Keratinocyte (primary cell): Measurements from ENCODE around the gene PARPBP. TPM values are rescaled to one million over a fixed set of nuclear protein-coding genes. Genes with fewer than 3 reads are reported as not detected.

ENCODE experiments used
- DNase-seq: peaks from one replicate; pipeline ENCODE4 v3.0.0-alpha.2; 2011; ENCODE audit warnings: low read depth, missing footprints, low spot score
- FAIRE-seq: peaks from 2 replicates; lab custom pipeline; 2011; peaks lifted over from hg19 to GRCh38; lab: Jason Lieb, UNC
- H2AFZ ChIP-seq: 2 replicates; pipeline ENCODE4 v1.6.0; 2012; ENCODE audit warnings: low read length, control low read depth, inconsistent platforms; ENCODE audit not compliant: control insufficient read depth
- H3K27ac ChIP-seq: 2 replicates; pipeline ENCODE4 v1.5.1; 2011; ENCODE audit warnings: low read length; ENCODE audit not compliant: control insufficient read depth, insufficient read depth
- H3K27me3 ChIP-seq: 3 replicates; pipeline ENCODE4 v1.6.0; 2011; ENCODE audit warnings: low read length; ENCODE audit not compliant: control insufficient read depth, insufficient read depth; ENCODE audit errors: extremely low read depth
- H3K36me3 ChIP-seq, 2 experiments: 2 replicates in 1 of 2; 3 replicates in 1 of 2; pipeline ENCODE4 v1.5.1; 2011; ENCODE audit warnings: low read length in 2 of 2, mild to moderate bottlenecking in 1 of 2; ENCODE audit not compliant: control insufficient read depth in 2 of 2, insufficient read depth in 2 of 2; ENCODE audit errors: extremely low read depth in 1 of 2
- H3K4me1 ChIP-seq: 3 replicates; pipeline ENCODE4 v1.5.1; 2011; ENCODE audit warnings: low read length; ENCODE audit not compliant: control insufficient read depth, insufficient read depth; ENCODE audit errors: extremely low read depth
- H3K4me2 ChIP-seq: 3 replicates; pipeline ENCODE4 v1.6.0; 2011; ENCODE audit warnings: low read depth, low read length; ENCODE audit not compliant: control insufficient read depth, insufficient read depth; ENCODE audit errors: extremely low read depth
- H3K4me3 ChIP-seq, 3 experiments: fragments of 200-600 bp in 1 of 3; sonication (generic) in 1 of 3; 2 replicates in 2 of 3; 3 replicates in 1 of 3; pipeline ENCODE4 v1.5.1; 2011 to 2016; ENCODE audit warnings: low read length in 3 of 3, mild to moderate bottlenecking in 3 of 3, control low read depth in 2 of 3, inconsistent platforms in 1 of 3, low read depth in 1 of 3, mixed read lengths in 1 of 3, mixed run types in 1 of 3, moderate library complexity in 1 of 3; ENCODE audit not compliant: control insufficient read depth in 2 of 3, insufficient read depth in 2 of 3; ENCODE audit errors: extremely low read depth in 1 of 3
- H3K79me2 ChIP-seq: 2 replicates; pipeline ENCODE4 v1.6.0; 2012; ENCODE audit warnings: low read length; ENCODE audit not compliant: control insufficient read depth, insufficient read depth
- H3K9ac ChIP-seq: 3 replicates; pipeline ENCODE4 v1.6.0; 2011; ENCODE audit warnings: low read length; ENCODE audit not compliant: control insufficient read depth, insufficient read depth; ENCODE audit errors: extremely low read depth
- H3K9me1 ChIP-seq: 3 replicates; pipeline ENCODE4 v1.6.0; 2011; ENCODE audit warnings: low read length; ENCODE audit not compliant: control insufficient read depth, insufficient read depth; ENCODE audit errors: extremely low read depth
- H3K9me3 ChIP-seq: 2 replicates; pipeline ENCODE4 v1.5.1; 2012; ENCODE audit warnings: low read depth, low read length; ENCODE audit not compliant: control insufficient read depth
- H4K20me1 ChIP-seq: 3 replicates; pipeline ENCODE4 v1.6.0; 2011; ENCODE audit warnings: low read length; ENCODE audit not compliant: control insufficient read depth, insufficient read depth; ENCODE audit errors: extremely low read depth
- EZH2 ChIP-seq: IDR thresholded peaks from one replicate; pipeline ENCODE4 v1.6.1; 2012; ENCODE audit warnings: inconsistent platforms, mild to moderate bottlenecking, low read length, moderate library complexity
- dilution Hi-C: fragments of 300-500 bp; cut with MboI; formaldehyde crosslinking; loops from one replicate; pipeline ENCODE4 v1.7.0; 2020; ENCODE audit warnings: low sequenced_read_pairs; ENCODE audit not compliant: extremely low pct_ligation_motif_present
- polyA plus RNA-seq, 5 experiments: library from polyadenylated mRNA; depleted of rRNA in 3 of 5; stranded (reverse) in 3 of 5; stranded (forward) in 1 of 5; unstranded in 1 of 5; fragments of >200 nt; gene quantifications; 1 replicate in 1 of 5; 2 replicates in 3 of 5; 3 replicates in 1 of 5; pipeline versions ENCODE4 v1.2.1 to v1.2.3, GENCODE V29; 2011 to 2012; ENCODE audit warnings: missing spikeins in 2 of 5, low read depth in 1 of 5, low replicate concordance in 1 of 5
- TF ChIP-seq, protein P1 (sequence below), 3 experiments: IDR thresholded peaks in 1 of 3; conservative IDR thresholded peaks in 1 of 3; optimal IDR thresholded peaks in 1 of 3; 2 replicates in 2 of 3; 3 replicates in 1 of 3; pipeline versions ENCODE3 to v1.5.1; 2011; ENCODE audit warnings: low read length in 3 of 3, mild to moderate bottlenecking in 3 of 3, moderate library complexity in 2 of 3, control low read depth in 1 of 3, inconsistent platforms in 1 of 3; ENCODE audit not compliant: insufficient read depth in 2 of 3; ENCODE audit errors: extremely low read depth in 1 of 3

The PARPBP gene
- polyA plus RNA-seq, 1 donor (not counting 4 experiments of a cell fraction or from before 2014, with no cell fraction given) = 9.1 TPM

DNA sequence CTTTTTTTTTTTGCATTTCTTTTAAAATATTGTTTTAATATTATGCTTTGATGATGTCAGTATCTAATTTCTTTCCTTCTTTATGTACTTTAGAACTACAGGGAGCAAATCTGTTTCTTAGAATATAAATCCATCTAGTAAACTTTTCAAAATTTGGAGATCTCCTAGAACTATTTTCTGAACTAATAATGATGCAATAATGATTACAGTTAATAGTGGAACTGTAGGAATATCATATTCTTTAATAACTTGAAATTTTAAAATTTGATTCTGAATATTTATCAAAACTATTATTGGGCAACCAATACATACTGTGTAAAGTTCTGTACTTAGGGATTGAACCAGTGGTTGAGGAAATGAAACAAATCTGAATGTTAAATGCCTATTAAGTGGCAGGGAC, 100.8 kb downstream of the PARPBP start:
- Histone ChIP-seq H3K9ac (no peak overlapping the region), H3K4me3 (no peak overlapping the region), H3K36me3 (no peaks in the 10 kb centered on the region), H3K27ac (no peak overlapping the region), H3K79me2 (no peaks in the 10 kb centered on the region), H4K20me1 (no peaks in the 10 kb centered on the region), H2AFZ (no peak overlapping the region), H3K4me2 (no peak overlapping the region), H3K4me1 (no peaks in the 10 kb centered on the region), H3K9me3 (no peaks in the 10 kb centered on the region), H3K9me1 (no peaks in the 10 kb centered on the region), H3K27me3 (no peaks in the 10 kb centered on the region)
- TF ChIP-seq EZH2 = no peak
- TF ChIP-seq, protein P1, sequence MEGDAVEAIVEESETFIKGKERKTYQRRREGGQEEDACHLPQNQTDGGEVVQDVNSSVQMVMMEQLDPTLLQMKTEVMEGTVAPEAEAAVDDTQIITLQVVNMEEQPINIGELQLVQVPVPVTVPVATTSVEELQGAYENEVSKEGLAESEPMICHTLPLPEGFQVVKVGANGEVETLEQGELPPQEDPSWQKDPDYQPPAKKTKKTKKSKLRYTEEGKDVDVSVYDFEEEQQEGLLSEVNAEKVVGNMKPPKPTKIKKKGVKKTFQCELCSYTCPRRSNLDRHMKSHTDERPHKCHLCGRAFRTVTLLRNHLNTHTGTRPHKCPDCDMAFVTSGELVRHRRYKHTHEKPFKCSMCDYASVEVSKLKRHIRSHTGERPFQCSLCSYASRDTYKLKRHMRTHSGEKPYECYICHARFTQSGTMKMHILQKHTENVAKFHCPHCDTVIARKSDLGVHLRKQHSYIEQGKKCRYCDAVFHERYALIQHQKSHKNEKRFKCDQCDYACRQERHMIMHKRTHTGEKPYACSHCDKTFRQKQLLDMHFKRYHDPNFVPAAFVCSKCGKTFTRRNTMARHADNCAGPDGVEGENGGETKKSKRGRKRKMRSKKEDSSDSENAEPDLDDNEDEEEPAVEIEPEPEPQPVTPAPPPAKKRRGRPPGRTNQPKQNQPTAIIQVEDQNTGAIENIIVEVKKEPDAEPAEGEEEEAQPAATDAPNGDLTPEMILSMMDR (optimal IDR thresholded peaks at IDR 0.05 in 1 of 3, IDR thresholded peaks at IDR 0.05 in 1 of 3, conservative IDR thresholded peaks at IDR 0.05 in 1 of 3; ENCODE audit: extremely low read depth in 1 of 3, insufficient read depth in 2 of 3, low read length in 3 of 3) = no peak
- dilution Hi-C loops = no loop called here
- DNase-seq = no peak
- no peak for FAIRE-seq

DNA sequence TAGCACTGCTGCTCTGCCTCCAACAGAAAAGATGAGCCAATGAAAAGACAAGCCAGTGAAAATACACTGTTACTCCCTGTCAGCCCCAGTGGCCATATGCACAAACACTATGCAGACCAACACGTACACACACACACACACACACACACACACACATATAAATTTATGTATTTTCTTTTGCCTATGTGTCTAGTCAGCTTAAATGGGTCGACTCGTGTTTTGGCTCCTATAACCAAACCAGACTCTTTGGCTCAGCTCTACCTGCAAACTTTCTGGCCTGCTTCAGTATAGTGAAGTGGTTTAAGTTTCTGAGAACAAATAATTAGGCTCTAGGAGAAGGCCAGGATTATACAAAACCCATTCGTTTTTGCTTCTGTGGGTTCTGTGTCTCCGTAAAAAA, 108.0 kb downstream of the PARPBP start:
- Histone ChIP-seq H3K27ac (no peak overlapping the region), H3K79me2 (no peaks in the 10 kb centered on the region), H3K36me3 (no peaks in the 10 kb centered on the region), H3K4me1 (no peaks in the 10 kb centered on the region), H4K20me1 (no peaks in the 10 kb centered on the region), H3K4me3 (no peak overlapping the region), H3K9ac (no peak overlapping the region), H3K27me3 (no peaks in the 10 kb centered on the region), H3K4me2 (no peak overlapping the region), H3K9me1 (no peaks in the 10 kb centered on the region), H2AFZ (no peak overlapping the region), H3K9me3 (no peaks in the 10 kb centered on the region)
- DNase-seq (no peak), FAIRE-seq (no peak)
- TF ChIP-seq, protein P1 (optimal IDR thresholded peaks at IDR 0.05 in 1 of 3, IDR thresholded peaks at IDR 0.05 in 1 of 3, conservative IDR thresholded peaks at IDR 0.05 in 1 of 3; ENCODE audit: extremely low read depth in 1 of 3, insufficient read depth in 2 of 3, low read length in 3 of 3) = no peak
- no peak for TF ChIP-seq EZH2
- dilution Hi-C loops = no loop called here
